GM12872 (cell line): Measurements from ENCODE around the gene RUNX2.

ENCODE experiments used
- CTCF ChIP-seq: IDR thresholded peaks from 3 replicates; pipeline ENCODE4 v1.5.1; 2011; ENCODE audit warnings: low read depth, mild to moderate bottlenecking, low read length, moderate library complexity; ENCODE audit not compliant: insufficient read depth

RUNX2 gene

GRCh38 chr6:45364466-45364865, 36.3 kb downstream of the RUNX2 start:
- no peak for TF ChIP-seq CTCF

- TF ChIP-seq CTCF: no peak
Measured at GRCh38 chr6:45365036-45365435, 36.9 kb downstream of the RUNX2 start.

GRCh38 chr6:45366534-45366933, 38.4 kb downstream of the RUNX2 start:
- TF ChIP-seq CTCF: no peak

GRCh38 chr6:45367999-45368398, 39.9 kb downstream of the RUNX2 start:
- TF ChIP-seq CTCF: no peak

- TF ChIP-seq CTCF: no peak
Measured at GRCh38 chr6:45369870-45370269, 41.7 kb downstream of the RUNX2 start.

- TF ChIP-seq CTCF: no peak
Measured at GRCh38 chr6:45371924-45372573, 43.9 kb downstream of the RUNX2 start.

GRCh38 chr6:45375449-45375848, 47.3 kb downstream of the RUNX2 start:
- TF ChIP-seq CTCF: no peak
